Right lobe of liver (tissue), 6 donors: ENCODE data around the gene SALL3. TPM values are rescaled to one million over a fixed set of nuclear protein-coding genes. Genes with fewer than 3 reads are reported as not detected.

Experiments used
- ATAC-seq, 4 donors: fragments of 200-7000 bp; cut with Tn5 transposase; one replicate each; pipeline ENCODE4 v1.9.1; 2020; ENCODE audit warnings: mild to moderate bottlenecking in 4 of 4, moderate library complexity in 4 of 4
- DNase-seq, 3 donors: peaks; one replicate each; pipeline ENCODE4 v3.0.0-alpha.2; 2020
- H3K27ac ChIP-seq, 3 donors: fragments of 200-600 bp; one replicate each; pipeline ENCODE4 v1.8.0; 2022
- H3K27me3 ChIP-seq, 2 donors: fragments of 200-600 bp; one replicate each; pipeline ENCODE4 v1.8.0; 2022
- H3K36me3 ChIP-seq, 4 donors: fragments of 200-600 bp; sonication (generic) in 1 of 4; one replicate each; pipeline versions ENCODE4 v1.5.1 to v1.8.0; 2017 to 2022; ENCODE audit warnings: control low read depth in 1 of 4
- H3K4me1 ChIP-seq, 4 donors: fragments of 200-600 bp; sonication (generic) in 1 of 4; one replicate each; pipeline versions ENCODE4 v1.5.1 to v1.8.0; 2017 to 2022; ENCODE audit warnings: control low read depth in 1 of 4
- H3K4me3 ChIP-seq, 3 donors: fragments of 200-600 bp; one replicate each; pipeline ENCODE4 v1.8.0; 2022
- H3K9me3 ChIP-seq, 4 donors: fragments of 200-600 bp; sonication (generic) in 1 of 4; one replicate each; pipeline versions ENCODE4 v1.5.1 to v1.8.0; 2017 to 2022; ENCODE audit warnings: control low read depth in 1 of 4
- CTCF ChIP-seq, 4 donors: fragments of 200-600 bp in 3 of 4; fragments of 450-650 bp in 1 of 4; IDR thresholded peaks; one replicate each; pipeline versions ENCODE4 v1.5.1 to v1.8.0; 2016 to 2022; ENCODE audit warnings: antibody characterized with exemption in 4 of 4, mild to moderate bottlenecking in 2 of 4
- POLR2A ChIP-seq: fragments of 450-650 bp; IDR thresholded peaks from one replicate; pipeline ENCODE4 v1.6.1; 2017; ENCODE audit warnings: antibody characterized with exemption, mild to moderate bottlenecking
- WGBS: methylation state at CpG from one replicate; pipeline ENCODE4 v1.1.6; 2018; ENCODE audit warnings: low coverage, low lambda C conversion rate; ENCODE audit not compliant: insufficient coverage; ENCODE audit errors: missing lambda C conversion rate; 5-methylcytosine and 5-hydroxymethylcytosine counted together
- intact Hi-C, 2 donors: fragments of 100-400 bp; cut with DNase I; formaldehyde crosslinking; loops; one replicate each; pipeline versions ENCODE4 v1.11.2 to v1.14.1; 2022
- total RNA-seq, 6 experiments: library from RNA; depleted of rRNA in 2 of 6; stranded (reverse); fragments of >200 nt in 2 of 6; fragmentation: NEBNext Ultra II Directional in 3 of 6; extraction: Animal tissue kit (Norgen Biotek cat#: 25700) in 3 of 6; gene quantifications; one replicate each; pipeline versions ENCODE4 v1.1.0 to v1.2.4, GENCODE V29; 2016 to 2023
- donor health status: DM: no; HTN: yes; CAD: no.
- donor health status: DM: no; HTN: no; CAD: no.
- donor health status: DM: no; HTN: no; CAD: no.
- donor health status: DM: no; HTN: yes; CAD: no.
- donor health status: DM: no; HTN: yes; CAD: no.

SALL3 gene
- total RNA-seq, 6 experiments from 2014 or later, result not detected

DNA sequence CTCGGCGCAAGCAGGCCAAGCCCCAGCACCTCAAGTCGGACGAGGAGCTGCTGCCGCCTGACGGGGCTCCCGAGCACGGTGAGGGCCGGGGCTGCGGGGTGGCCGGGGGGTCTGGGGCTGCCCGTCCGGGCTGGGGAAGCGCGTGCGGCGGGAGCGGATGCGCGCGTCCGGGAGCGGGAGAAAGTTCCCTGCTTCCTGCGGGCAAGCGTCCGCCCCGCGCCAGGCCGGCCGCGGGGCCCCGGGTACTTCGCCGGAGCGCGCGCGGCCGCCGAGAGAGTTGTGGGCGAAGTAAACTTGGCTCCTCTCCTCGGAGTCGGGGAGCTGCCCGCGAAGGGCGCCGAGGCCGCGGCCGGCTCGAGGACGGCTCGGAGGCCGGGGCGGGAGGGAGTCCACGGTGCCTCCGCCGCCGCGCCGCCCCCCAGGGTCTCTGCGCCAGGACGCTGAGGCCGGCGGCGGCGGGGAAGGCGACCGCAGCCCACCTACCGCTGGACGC lies 707 bp downstream of the SALL3 start:
- TF ChIP-seq POLR2A (no peak), CTCF (IDR thresholded peaks at IDR 0.05) (no peak)

GRCh38 chr18:78980777-78981380 lies 1.3 kb downstream of the SALL3 start:
- H3K36me3 ChIP-seq, result no peaks in the 10 kb centered on the region
- H3K9me3 ChIP-seq, result no peaks in the 10 kb centered on the region
- ATAC-seq, result no peak
- intact Hi-C loops, result no loop called here
- H3K4me3 ChIP-seq, result no peak overlapping the region
- no peak overlapping the region for H3K27ac ChIP-seq
- peaks cover 8 to 47% of the 10 kb centered on the region in 2 donors for H3K27me3 ChIP-seq
- WGBS, result 0% methylated on average over 6 of the region's 68 CpGs
- TF ChIP-seq POLR2A, result no peak
- no peak for TF ChIP-seq CTCF (IDR thresholded peaks at IDR 0.05)
- no peak for DNase-seq
- H3K4me1 ChIP-seq, result peaks cover 0 to 22% (median 0%) of the 10 kb centered on the region in 4 donors

More for the DNA sequence above, 707 bp downstream of the SALL3 start:
- H3K36me3 ChIP-seq, result no peaks in the 10 kb centered on the region
- ATAC-seq (no peak), DNase-seq (no peak)
- no peak overlapping the region for H3K4me3 ChIP-seq
- intact Hi-C loops, result no loop called here
- WGBS, result 40% methylated on average over 5 of the region's 71 CpGs
- no peak overlapping the region for H3K27ac ChIP-seq
- peaks cover 0 to 17% (median 0%) of the 10 kb centered on the region in 4 donors for H3K4me1 ChIP-seq
- peaks cover 8 to 43% of the 10 kb centered on the region in 2 donors for H3K27me3 ChIP-seq
- H3K9me3 ChIP-seq, result no peaks in the 10 kb centered on the region

DNA sequence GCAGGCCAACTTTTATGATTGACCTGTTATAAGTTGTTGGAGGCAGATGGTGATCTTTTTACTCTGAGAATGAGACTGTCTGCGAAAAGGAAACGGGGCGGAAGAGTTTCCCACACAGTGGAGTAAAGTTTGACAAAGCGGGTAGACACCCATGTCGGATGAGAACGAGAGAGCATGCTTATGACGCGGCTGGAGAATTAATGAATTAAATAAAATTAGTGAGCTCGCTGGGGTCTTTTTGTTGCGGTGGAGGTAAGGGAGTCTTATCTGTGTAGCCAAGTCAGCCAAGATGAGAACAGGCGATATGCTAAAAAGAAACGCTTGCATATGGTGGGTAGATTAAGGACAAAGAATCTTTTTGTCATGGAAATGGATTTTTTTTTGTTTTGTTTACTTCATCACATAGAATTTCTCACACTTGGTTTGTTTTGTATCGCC lies 1.8 kb downstream of the SALL3 start:
- H3K27me3 ChIP-seq, result peaks cover 14 to 52% of the 10 kb centered on the region in 2 donors
- peaks cover 0 to 22% (median 0%) of the 10 kb centered on the region in 4 donors for H3K4me1 ChIP-seq
- H3K27ac ChIP-seq, result no peak overlapping the region
- H3K36me3 ChIP-seq, result no peaks in the 10 kb centered on the region
- ATAC-seq (no peak), DNase-seq (no peak)
- H3K9me3 ChIP-seq, result no peaks in the 10 kb centered on the region
- no peak overlapping the region for H3K4me3 ChIP-seq
- no peak for TF ChIP-seq CTCF (IDR thresholded peaks at IDR 0.05)
- no peak for TF ChIP-seq POLR2A
- intact Hi-C loops, result no loop called here
- WGBS, result 8% methylated on average over 13 of the region's 13 CpGs

DNA sequence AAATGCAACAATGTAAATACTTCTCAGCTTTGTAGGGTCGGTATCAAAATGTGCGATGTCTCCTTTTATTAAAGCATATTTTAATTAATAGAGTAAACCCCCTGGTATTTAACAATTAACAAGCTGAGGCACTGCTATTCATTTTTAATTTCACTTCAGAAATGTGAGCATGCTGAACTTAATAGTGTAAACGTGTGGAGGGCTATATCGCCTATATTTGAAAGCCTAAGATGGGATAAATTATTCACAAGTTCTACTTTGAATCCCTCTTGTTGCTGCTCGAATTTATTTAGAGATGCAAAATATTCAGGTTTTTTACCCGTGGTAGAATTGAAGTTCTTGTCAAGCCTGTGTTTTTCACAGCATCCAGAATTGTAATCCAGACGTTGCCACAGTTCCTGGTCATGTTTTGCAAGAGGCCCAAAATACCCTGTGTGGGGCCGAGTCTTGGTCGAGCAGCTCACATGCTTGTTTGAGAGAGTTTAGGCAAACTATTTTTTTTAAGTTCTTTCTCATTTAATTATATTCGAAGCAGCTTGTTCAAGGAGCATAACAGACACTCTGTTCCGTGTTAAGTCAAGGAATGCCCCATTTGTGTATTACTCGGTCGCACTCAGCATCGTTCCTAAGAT lies 2.5 kb downstream of the SALL3 start:
- Histone ChIP-seq H3K4me3 (no peak overlapping the region), H3K9me3 (no peaks in the 10 kb centered on the region), H3K27ac (no peak overlapping the region), H3K4me1 (peaks cover 0 to 22% (median 0%) of the 10 kb centered on the region in 4 donors), H3K27me3 (peaks cover 16 to 59% of the 10 kb centered on the region in 2 donors), H3K36me3 (no peaks in the 10 kb centered on the region)
- intact Hi-C loops, result no loop called here
- WGBS, result 6% methylated on average over 14 of the region's 14 CpGs
- no peak for DNase-seq
- no peak for TF ChIP-seq POLR2A
- no peak for TF ChIP-seq CTCF (IDR thresholded peaks at IDR 0.05)
- no peak for ATAC-seq
